Measurements from ENCODE around the gene CDC25B. TPM values are rescaled to one million over a fixed set of nuclear protein-coding genes. Genes with fewer than 3 reads are reported as not detected.
A peak's percentile ranks its signal among the peaks of the same experiment; 100 is the strongest.

Gene CDC25B
- total RNA-seq, result 127 and 211 TPM in 2 replicates
- 84.8 TPM for polyA plus RNA-seq (2012)

GRCh38 chr20:3795511-3796468, at the start of gene CDC25B:
Gene CDC25B (plus strand): TSS chr20:3796310. CDS start chr20:3796532, 222 bp downstream.
- peak; percentile 98 for DNase-seq (ENCODE audit: low read depth)

- DNase-seq (ENCODE audit: low read depth), result no peak
These were observed 48.6 kb upstream of the CDC25B start for GRCh38 chr20:3747471-3747870.

GRCh38 chr20:3748073-3748472, 48.0 kb upstream of the CDC25B start:
- no peak for DNase-seq (ENCODE audit: low read depth)

GRCh38 chr20:3749087-3749688, 46.9 kb upstream of the CDC25B start:
- no peak for DNase-seq (ENCODE audit: low read depth)

GRCh38 chr20:3749689-3750531, 46.2 kb upstream of the CDC25B start:
- peak; percentile 48 for DNase-seq (ENCODE audit: low read depth)

GRCh38 chr20:3751305-3751674, 44.8 kb upstream of the CDC25B start:
- DNase-seq (ENCODE audit: low read depth), result no peak

GRCh38 chr20:3751675-3752385, 44.3 kb upstream of the CDC25B start:
- no peak for DNase-seq (ENCODE audit: low read depth)

GRCh38 chr20:3752386-3752759, 43.7 kb upstream of the CDC25B start:
- no peak for DNase-seq (ENCODE audit: low read depth)

- peak; percentile 70 for DNase-seq (ENCODE audit: low read depth)
These were observed 43.0 kb upstream of the CDC25B start for GRCh38 chr20:3753098-3753497.

- no peak for DNase-seq (ENCODE audit: low read depth)
These were observed 42.4 kb upstream of the CDC25B start for GRCh38 chr20:3753501-3754275.

GRCh38 chr20:3754276-3754630, 41.9 kb upstream of the CDC25B start:
- no peak for DNase-seq (ENCODE audit: low read depth)

- no peak for DNase-seq (ENCODE audit: low read depth)
These were observed 40.8 kb upstream of the CDC25B start for GRCh38 chr20:3755269-3755668.

- DNase-seq (ENCODE audit: low read depth), result peak; percentile 60
These were observed 40.2 kb upstream of the CDC25B start for GRCh38 chr20:3755814-3756480.

- DNase-seq (ENCODE audit: low read depth), result no peak
These were observed 38.8 kb upstream of the CDC25B start for GRCh38 chr20:3757268-3757667.

GRCh38 chr20:3758566-3758965, 37.5 kb upstream of the CDC25B start:
- DNase-seq (ENCODE audit: low read depth), result no peak

GRCh38 chr20:3759316-3759823, 36.7 kb upstream of the CDC25B start:
- DNase-seq (ENCODE audit: low read depth), result no peak

GRCh38 chr20:3759884-3760283, 36.2 kb upstream of the CDC25B start:
- DNase-seq (ENCODE audit: low read depth), result no peak

GRCh38 chr20:3760655-3761348, 35.3 kb upstream of the CDC25B start:
- no peak for DNase-seq (ENCODE audit: low read depth)

Measured in myocyte (in vitro differentiated cells).